ENCODE results near the gene SLIT1.

SLIT1 gene

DNA sequence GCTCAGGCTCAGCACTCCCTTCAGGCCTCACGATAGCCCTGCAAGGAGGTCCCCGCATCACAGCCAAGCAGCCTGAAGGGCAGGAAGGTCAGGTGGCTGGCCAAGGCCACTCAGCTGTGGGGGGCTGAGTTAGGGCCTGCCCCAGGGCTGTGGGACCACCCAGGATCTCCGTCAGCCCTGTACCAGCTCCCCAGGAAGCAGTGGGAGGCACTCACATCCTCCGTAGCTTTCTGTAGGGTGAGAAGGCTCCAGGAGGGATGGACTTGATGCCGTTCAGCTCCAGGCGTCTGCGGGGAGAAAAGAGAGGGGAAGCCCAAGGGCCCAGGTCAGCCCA is 125.9 kb downstream of the SLIT1 start:
- H3K4me1 ChIP-seq = peaks cover 0 to 4% (median 2%) of the 10 kb centered on the region in 4 donors
- no peak for TF ChIP-seq CTCF (IDR thresholded peaks at IDR 0.05)
- no peaks in the 10 kb centered on the region for H3K9me3 ChIP-seq
- H3K36me3 ChIP-seq = no peaks in the 10 kb centered on the region
- no peak overlapping the region for H3K4me3 ChIP-seq
- H3K27ac ChIP-seq = no peak overlapping the region
- intact Hi-C loops (cut with DNase I; ENCODE audit: low total_unique reads) = loop anchor here (10.0 kb wide), 1 partner anchor 305 kb away; no protein-coding TSS in a partner anchor
- DNase-seq = no peak
- peaks cover 0 to 18% of the 10 kb centered on the region in 2 donors for H3K27me3 ChIP-seq

- Histone ChIP-seq H3K36me3 (no peaks in the 10 kb centered on the region), H3K4me1 (peaks cover 0 to 4% (median 2%) of the 10 kb centered on the region in 4 donors), H3K27ac (no peak overlapping the region), H3K9me3 (no peaks in the 10 kb centered on the region), H3K4me3 (no peak overlapping the region), H3K27me3 (peaks cover 0 to 13% of the 10 kb centered on the region in 2 donors)
- intact Hi-C loops (cut with DNase I; ENCODE audit: low total_unique reads) = no loop called here
- no peak for DNase-seq
- TF ChIP-seq CTCF (IDR thresholded peaks at IDR 0.05) = no peak
Observed at GRCh38 chr10:97059006-97059871, 126.5 kb downstream of the SLIT1 start.

DNA sequence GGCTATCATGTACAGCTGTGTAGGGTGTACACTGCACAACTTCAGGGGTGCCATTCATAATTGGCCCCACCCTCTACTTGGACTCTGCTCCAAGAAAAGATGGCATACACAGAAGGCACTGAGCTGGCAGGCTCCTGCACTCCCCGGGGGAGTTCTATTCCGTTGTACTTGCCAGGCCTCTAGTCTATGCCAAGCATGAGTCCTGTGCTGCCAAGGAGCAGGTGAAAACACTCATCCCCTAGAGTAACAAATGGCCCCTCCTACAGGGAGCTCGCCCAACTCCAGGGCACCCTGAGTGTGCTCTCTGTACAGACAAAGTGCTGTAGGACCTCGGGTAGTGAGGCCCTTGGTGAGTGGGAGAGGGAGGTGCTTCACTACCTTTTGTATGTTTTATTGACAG is 127.2 kb downstream of the SLIT1 start:
- TF ChIP-seq CTCF (IDR thresholded peaks at IDR 0.05) = no peak

DNA sequence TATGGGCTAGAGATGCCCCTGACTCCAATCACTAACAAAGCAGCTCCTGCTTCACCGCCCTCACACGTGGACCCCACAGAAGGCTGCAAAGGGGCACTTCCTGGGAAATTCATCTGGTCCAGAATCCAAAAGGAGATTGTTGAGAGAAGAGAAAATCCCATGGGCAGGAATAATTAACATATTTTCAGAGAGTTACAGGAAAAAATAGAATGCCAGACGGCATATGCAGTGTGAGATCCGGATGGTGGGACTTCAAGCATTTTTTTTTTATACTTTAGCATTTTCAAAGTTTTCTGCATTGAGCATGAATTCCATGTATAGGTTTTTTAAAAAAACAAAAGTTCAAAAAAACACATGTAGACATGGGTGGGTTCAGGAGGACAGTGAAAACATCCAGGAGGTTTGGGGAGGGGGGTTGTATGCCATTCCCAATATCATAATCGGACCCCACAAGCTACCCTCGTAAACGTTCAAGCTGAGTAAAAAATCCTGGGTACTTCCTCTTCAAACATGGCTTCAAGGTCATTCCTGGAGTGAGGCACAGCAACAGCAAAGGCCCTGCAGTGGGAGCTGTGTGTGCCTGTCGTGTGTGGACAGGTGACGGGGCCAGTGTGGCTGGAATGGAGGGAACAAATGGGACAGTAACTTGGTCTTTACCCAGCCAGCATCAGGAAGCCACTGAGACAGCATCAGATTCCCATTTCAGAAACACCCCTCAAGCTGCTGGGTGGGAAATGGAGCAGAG is 128.1 kb downstream of the SLIT1 start:
- Histone ChIP-seq H3K36me3 (no peaks in the 10 kb centered on the region), H3K27ac (no peak overlapping the region), H3K9me3 (no peaks in the 10 kb centered on the region), H3K27me3 (peaks cover 0 to 3% of the 10 kb centered on the region in 2 donors), H3K4me1 (peaks cover 0 to 4% (median 2%) of the 10 kb centered on the region in 4 donors), H3K4me3 (no peak overlapping the region)
- TF ChIP-seq CTCF (IDR thresholded peaks at IDR 0.05) = no peak
- intact Hi-C loops (cut with DNase I; ENCODE audit: low total_unique reads) = no loop called here
- DNase-seq = no peak

More for the DNA sequence above, 127.2 kb downstream of the SLIT1 start:
- Histone ChIP-seq H3K36me3 (no peaks in the 10 kb centered on the region), H3K4me3 (no peak overlapping the region), H3K9me3 (no peaks in the 10 kb centered on the region), H3K4me1 (peaks cover 0 to 4% (median 2%) of the 10 kb centered on the region in 4 donors), H3K27me3 (peaks cover 0 to 7% of the 10 kb centered on the region in 2 donors), H3K27ac (no peak overlapping the region)
- DNase-seq = no peak
- intact Hi-C loops (cut with DNase I; ENCODE audit: low total_unique reads) = no loop called here

- no peaks in the 10 kb centered on the region for H3K9me3 ChIP-seq
- H3K4me1 ChIP-seq = peaks cover 0 to 4% (median 2%) of the 10 kb centered on the region in 4 donors
- TF ChIP-seq CTCF (IDR thresholded peaks at IDR 0.05) = no peak
- H3K27me3 ChIP-seq = no peaks in the 10 kb centered on the region
- H3K36me3 ChIP-seq = no peaks in the 10 kb centered on the region
- no peak overlapping the region for H3K27ac ChIP-seq
- no peak for DNase-seq
- intact Hi-C loops (cut with DNase I; ENCODE audit: low total_unique reads) = no loop called here
- H3K4me3 ChIP-seq = no peak overlapping the region
Observed at GRCh38 chr10:97056003-97056630, 129.6 kb downstream of the SLIT1 start.
